Activated CD4-positive, alpha-beta T cell treated with anti-CD3 and anti-CD28 coated beads, Interleukin-2, amount 50 U/mL, for 48 hours (primary cell): ENCODE results near the gene TRIM40.

ENCODE experiments used
- DNase-seq, 2 experiments: peaks; one replicate each; pipeline ENCODE4 v3.0.0-alpha.2; 2020

The TRIM40 gene

GRCh38 chr6:30135757-30136156 lies at the start of gene TRIM40:
Gene TRIM40 (plus strand): TSS chr6:30136140. CDS start chr6:30137037, 897 bp downstream.
- no peak for DNase-seq

- no peak for DNase-seq
Measured at GRCh38 chr6:30087876-30088275, 48.1 kb upstream of the TRIM40 start.

DNA sequence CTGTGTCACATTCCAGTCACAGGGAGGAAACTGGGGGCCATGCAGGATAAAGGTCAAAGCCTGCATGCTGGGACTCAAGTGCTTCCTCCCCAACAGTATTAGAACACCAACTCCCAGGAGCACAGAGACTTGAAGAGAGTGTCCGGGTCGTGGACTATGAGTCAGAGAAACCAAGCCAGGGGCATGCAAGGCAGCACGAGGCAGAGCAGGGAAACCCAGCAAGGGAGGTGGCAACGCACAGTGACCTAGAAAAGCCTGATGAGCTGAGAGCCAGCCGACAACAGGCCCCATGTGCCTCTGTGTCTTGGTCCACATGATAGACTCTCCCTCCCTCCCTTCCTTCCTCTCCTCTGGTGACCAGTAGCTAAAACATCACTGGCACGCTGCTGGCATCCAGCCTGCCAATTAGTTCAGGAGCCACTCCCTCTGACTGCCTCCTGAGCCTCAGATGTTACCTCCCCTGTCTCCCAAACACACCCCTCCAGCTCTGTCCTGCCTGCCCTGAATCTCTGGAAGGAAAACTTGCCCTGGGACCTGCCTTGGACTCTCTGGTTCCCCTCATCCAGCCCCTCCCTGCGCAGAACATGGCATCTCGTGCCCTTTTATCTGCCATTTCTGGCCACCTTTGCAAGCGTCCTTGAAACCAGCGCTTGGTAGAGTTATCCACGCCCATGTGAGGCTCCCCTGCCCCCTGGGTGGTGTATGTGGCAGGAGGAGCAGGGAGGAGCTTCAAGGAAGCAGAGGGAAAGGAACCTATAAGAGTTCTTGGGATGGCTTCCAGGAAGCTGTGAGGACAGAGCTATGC lies 44.2 kb upstream of the TRIM40 start:
- DNase-seq, result no peak

GRCh38 chr6:30092852-30093543 lies 42.9 kb upstream of the TRIM40 start:
- DNase-seq, result no peak

DNA sequence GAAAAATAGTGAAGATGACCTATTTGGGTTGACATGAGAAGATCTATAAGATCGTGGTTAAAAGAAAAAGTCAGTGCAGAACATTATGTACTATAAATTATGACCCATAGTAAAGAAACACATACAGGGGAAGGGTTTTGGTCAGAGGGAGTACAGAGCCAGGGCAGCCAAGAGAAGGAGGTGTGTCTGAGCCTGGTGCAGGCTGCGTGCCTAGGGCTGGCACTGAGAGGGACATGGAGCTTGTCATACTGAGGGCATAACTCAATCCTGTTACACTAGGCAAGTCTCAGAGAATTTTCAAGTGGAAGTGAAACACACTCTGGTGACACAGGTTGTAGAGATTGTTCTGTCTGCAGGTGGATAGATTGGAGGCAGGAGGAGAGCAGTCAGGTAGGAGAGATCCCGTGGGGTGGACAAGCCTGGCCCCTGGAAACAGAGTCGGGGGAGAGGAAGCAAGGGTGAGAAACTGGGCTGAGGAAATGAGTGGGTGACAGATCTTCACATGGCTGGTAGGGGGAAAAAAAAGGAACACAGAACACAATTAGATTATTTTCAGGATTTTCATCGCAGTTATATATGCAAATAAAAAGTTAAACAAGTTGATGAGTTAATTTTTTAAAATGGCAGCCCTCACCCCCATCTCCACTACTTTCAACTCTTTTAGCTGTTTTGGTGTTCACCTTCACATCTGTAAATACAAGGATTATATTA lies 41.8 kb upstream of the TRIM40 start:
- no peak for DNase-seq

DNA sequence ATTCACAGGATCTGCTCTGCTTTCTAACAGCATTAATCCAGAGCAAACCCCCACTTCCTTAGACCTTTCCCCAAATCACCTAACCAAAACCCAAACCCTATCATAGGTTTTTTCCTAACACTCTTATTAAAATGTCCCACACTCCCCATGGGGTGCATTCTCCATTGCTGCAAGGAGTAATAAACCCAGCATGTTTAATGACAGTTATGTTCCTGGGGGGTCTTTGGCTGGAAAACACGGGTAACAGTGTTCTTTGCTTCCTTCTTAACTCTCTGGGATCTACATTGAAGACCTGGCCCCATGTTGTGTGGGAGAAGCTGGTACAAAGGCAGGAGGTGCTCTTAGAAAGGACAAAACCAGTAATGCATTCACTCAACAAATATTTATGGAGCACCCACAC lies 39.1 kb upstream of the TRIM40 start:
- DNase-seq, result no peak

DNA sequence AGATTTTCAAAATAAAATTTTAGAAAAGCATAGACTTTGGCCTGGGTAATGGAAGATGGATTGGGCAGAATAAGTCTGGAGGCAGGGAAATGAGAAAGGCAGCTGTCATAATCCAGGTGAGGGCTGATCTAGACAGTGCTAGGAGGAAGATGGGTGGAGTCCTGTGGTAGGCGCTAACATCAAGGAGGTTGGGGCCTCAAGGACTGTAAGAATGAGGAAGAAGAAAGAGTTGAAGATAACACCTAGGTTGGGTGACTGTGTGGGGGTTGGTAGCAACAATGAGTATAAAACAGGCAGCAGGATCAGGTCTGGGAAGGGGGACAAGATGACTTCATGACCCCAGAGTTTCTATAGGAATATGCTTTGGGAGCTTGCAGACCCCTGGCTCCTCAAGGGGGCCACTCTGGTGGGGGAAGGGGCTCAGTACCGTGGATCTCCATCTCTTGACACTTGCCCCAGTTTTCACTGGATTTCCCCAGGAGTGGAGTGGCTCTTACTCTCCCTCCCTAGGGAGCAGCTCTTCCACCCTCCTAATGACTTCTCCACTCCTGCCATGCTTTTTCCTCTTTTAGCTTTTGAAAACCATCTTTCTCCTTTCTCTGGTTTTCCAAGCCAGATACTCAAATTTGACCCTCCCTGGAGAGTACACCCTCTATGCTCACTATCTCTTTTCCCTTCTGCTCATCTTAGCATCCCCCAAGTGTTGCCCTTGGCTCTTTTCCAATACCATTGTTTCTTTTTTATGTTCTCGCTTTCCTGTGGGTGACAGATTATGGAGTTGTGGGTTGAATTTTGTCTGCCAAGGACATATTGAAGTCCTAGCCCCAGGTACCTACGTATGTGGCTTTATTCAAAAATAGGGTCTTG lies 37.8 kb upstream of the TRIM40 start:
- no peak for DNase-seq

DNA sequence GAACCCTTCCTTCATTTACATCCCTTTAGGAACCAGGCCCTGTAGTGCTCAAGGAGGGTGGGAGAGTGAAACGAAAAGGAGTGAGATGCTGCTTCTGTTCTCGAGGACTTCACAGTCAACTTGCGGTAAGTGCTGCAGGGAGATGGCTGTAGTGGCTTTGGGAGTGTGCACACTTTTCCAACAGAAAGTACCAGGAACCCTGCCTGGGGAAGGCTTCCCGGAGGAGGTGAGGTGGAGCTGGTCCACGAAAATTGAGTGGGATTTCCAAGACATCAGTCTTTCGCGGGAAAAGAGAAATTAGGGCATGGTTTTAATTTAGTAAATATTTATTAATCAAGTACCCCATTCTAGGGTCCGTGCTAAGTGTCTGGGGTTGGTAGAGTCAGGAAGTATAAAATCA lies 35.8 kb upstream of the TRIM40 start:
- DNase-seq, result no peak

DNA sequence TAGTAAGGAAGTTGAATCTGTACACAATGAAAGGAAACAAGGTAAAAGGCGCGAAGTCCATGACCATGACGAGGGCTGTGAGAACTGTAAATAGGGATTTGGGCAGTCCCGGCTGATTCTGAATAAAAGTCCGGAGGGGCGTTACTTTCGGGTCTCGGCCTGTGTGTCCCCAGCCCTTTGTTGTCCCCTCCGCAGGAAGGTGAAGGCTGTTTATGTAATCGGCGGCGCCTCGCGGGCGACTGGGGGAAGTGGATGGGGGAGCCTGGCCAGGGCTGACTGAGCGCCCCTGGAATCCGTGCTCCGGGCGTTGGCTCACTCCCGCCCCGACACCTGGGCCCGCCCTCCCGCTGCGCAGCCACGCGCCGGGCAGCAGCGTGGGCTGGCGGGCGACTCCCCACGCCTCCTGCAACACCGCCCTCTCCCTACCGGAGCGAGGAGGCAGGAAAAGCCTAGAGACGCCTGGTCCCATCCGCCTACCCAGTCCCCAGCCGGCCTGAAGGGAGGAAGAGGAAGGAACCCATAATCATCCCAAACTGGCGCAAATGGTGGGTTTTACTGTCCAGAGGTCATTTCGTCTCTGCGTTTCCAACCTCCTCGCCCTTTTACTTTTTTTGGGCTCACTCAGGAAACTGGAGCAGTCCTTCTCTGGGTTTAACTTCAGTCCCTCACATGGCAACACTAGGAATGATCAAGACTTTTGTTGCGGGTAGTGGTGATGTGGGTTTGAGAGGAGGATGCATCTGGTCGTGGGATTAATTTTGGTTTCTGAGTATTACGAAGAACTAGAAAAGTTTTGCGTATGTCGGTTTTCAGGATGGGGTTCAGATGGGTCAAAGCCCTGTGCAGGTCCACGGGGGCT lies 35.1 kb upstream of the TRIM40 start:
- DNase-seq, result peak; percentile 20 to 21

GRCh38 chr6:30101444-30102413 lies 34.2 kb upstream of the TRIM40 start:
- peak; percentile 85 to 86 for DNase-seq

DNA sequence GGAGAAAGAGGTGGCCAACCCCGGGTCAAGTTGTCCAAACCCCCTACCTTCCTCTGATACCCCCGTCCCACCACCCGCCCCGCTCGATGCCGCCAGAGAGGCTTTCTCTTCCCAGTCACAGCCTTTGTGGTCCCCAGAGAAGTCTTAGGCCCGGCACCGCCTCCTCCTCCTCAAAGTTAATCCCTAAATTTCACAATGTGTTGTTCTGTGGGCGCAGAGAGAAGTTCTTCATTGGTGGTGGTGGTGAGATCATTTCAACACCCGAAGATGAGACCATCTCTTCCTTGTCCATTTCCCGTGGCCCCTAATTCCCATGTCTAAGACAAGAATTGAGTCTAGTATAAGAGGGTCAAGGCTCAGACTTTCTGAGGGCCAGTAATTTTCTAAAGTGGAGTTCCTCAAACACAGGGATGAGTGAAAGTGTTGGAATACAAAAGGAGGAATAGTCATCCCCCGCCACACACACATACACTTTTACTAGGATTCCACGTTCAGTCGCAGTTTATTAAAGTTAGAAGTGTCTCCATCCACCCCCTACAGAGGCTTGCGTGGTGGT lies 33.4 kb upstream of the TRIM40 start:
- DNase-seq, result peak in 1 of 2 experiments; percentile 10

DNA sequence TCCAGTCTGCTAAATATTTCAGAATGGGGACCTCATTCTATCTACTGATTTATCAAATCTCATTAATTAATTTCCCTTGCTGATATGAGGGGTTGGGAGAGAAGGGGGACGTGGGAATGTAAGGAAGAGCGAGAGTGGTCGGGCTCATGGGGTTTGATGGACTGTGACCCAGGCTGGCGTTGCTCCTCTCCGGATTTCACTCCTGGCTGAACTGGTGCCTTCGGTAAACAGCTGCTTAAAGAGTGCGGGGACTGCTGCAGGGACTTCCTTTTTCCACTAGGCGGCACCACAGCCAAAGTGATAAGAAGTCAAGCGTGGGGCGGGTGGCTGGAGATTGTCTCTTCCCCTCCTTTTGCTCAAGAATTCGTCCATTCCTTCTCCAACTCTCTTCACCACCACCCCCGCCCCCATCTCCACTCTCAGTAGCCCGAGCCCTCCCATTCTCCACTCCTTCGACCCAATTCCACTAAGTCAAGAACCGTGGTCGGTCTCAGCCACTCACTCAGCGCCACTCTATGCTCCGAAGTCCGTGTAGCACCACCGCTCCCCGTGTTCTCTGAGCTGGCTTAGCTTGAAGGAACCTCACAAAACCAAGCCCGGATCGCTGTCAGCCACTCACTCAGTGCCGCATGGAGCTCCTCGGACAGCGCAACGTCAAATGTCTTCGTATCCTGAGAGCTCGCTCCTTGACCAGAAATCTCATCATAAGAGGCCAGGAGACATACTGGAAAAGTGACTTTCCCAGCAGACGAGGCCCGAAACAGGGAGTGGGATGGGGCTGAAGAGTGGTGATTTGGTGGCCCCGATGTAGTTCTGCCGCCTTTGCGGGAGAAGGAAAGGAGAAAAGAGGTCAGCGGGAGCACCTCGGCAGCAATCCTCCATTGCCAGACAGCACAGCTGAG lies 32.7 kb upstream of the TRIM40 start:
- peak; percentile 83 to 90 for DNase-seq

- DNase-seq, result no peak
Measured at GRCh38 chr6:30103872-30104179, 32.1 kb upstream of the TRIM40 start.

- no peak for DNase-seq
Measured at GRCh38 chr6:30104661-30105060, 31.3 kb upstream of the TRIM40 start.

DNA sequence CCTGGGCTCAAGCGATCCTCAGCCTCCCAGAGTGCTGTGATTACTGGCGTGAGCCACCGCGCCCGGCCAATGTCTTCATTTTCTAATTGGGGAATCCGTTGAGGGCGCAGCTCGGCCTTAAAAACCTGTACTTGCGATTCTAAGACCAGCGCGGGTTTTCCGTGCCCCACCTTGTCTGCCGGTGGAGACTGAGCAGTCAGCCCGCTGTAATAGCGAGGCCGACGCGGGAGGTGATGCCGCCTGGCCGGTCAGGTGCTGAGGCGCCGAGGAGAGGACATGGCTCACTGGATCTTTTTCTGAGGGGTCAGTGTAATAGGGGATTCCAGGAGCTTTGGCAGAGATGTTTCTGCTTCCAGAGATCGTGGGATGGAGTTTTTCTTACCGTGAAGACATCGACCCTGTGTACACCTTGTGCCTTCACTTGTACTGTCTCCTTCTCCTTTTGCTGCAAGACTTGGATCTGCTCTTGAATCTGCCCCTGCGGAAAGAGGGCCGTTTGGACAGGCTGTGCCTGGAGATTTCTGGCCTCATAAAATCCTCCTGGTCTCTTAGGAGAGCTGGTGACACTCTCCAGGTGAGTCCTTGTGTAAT lies 24.6 kb upstream of the TRIM40 start:
- DNase-seq, result no peak

- DNase-seq, result no peak
Measured at GRCh38 chr6:30112402-30112994, 23.4 kb upstream of the TRIM40 start.

- no peak for DNase-seq
Measured at GRCh38 chr6:30113003-30113759, 22.8 kb upstream of the TRIM40 start, which contains the start of gene TRIM31. Gene TRIM31 (minus strand): TSS chr6:30113090. CDS start chr6:30112805, 285 bp downstream.
